GM23338 (cell line): ENCODE results near the gene LRMDA. TPM values are rescaled to one million over a fixed set of nuclear protein-coding genes. Genes with fewer than 3 reads are reported as not detected.

Experiments used
- ATAC-seq: fragments of 200-7000 bp; cut with Tn5 transposase; 3 replicates; pipeline ENCODE4 v1.9.1; 2020
- DNase-seq: peaks from one replicate; pipeline ENCODE4 v3.0.0-alpha.2; 2015; ENCODE audit warnings: low spot score
- H2AFZ ChIP-seq: fragments of 200-600 bp; sonication (generic); 2 replicates; pipeline ENCODE4 v1.8.0; 2016; ENCODE audit warnings: antibody characterized with exemption, mild to moderate bottlenecking, moderate library complexity
- H3F3A ChIP-seq: fragments of 200-600 bp; sonication (generic); replicated peaks from 2 replicates; pipeline ENCODE4 v1.8.0; 2017; ENCODE audit warnings: antibody characterized with exemption, mixed run types, low read depth
- H3K27ac ChIP-seq: fragments of 200-600 bp; sonication (generic); 2 replicates; pipeline ENCODE4 v1.6.1; 2016; ENCODE audit warnings: low read depth
- H3K27me3 ChIP-seq: fragments of 200-600 bp; sonication (generic); 2 replicates; pipeline ENCODE4 v1.8.0; 2016; ENCODE audit warnings: mild to moderate bottlenecking, mixed run types, moderate library complexity; ENCODE audit not compliant: insufficient read depth
- H3K36me3 ChIP-seq: fragments of 200-600 bp; sonication (generic); 2 replicates; pipeline ENCODE4 v1.8.0; 2016; ENCODE audit warnings: mild to moderate bottlenecking; ENCODE audit not compliant: insufficient read depth
- H3K4me1 ChIP-seq: fragments of 200-600 bp; sonication (generic); 2 replicates; pipeline ENCODE4 v1.8.0; 2016; ENCODE audit warnings: mild to moderate bottlenecking, moderate library complexity; ENCODE audit not compliant: insufficient read depth
- H3K4me2 ChIP-seq: fragments of 200-600 bp; sonication (generic); 2 replicates; pipeline ENCODE4 v1.7.1; 2017; ENCODE audit warnings: mixed run types
- H3K4me3 ChIP-seq: fragments of 200-600 bp; sonication (generic); 2 replicates; pipeline ENCODE4 v1.6.1; 2016; ENCODE audit warnings: mixed run types
- H3K79me2 ChIP-seq: fragments of 200-600 bp; sonication (generic); replicated peaks from 2 replicates; pipeline ENCODE4 v1.8.0; 2017; ENCODE audit warnings: mild to moderate bottlenecking; ENCODE audit not compliant: insufficient read depth
- H3K9me2 ChIP-seq: fragments of 200-600 bp; sonication (generic); 2 replicates; pipeline ENCODE4 v1.8.0; 2017; ENCODE audit not compliant: insufficient read depth
- H4K20me1 ChIP-seq: fragments of 200-600 bp; sonication (generic); replicated peaks from 2 replicates; pipeline ENCODE4 v1.8.0; 2017; ENCODE audit warnings: mild to moderate bottlenecking; ENCODE audit not compliant: insufficient read depth
- H3K27ac Mint-ChIP-seq: 2 replicates; pipeline ENCODE4 v1.8.0; 2020; ENCODE audit warnings: inconsistent platforms, mild to moderate bottlenecking, moderate library complexity, mixed read lengths
- H3K27me3 Mint-ChIP-seq: 3 replicates; pipeline ENCODE4 v1.8.0; 2022; ENCODE audit warnings: low read depth, mild to moderate bottlenecking, moderate library complexity, mixed read lengths, inconsistent platforms; ENCODE audit not compliant: insufficient read depth, poor library complexity
- H3K36me3 Mint-ChIP-seq: 3 replicates; pipeline ENCODE4 v1.8.0; 2021; ENCODE audit warnings: low read depth, mild to moderate bottlenecking, inconsistent platforms, moderate library complexity, mixed read lengths
- H3K4me1 Mint-ChIP-seq: 3 replicates; pipeline ENCODE4 v1.8.0; 2020; ENCODE audit warnings: mild to moderate bottlenecking, inconsistent platforms, mixed read lengths
- H3K4me3 Mint-ChIP-seq: 3 replicates; pipeline ENCODE4 v1.8.0; 2021; ENCODE audit warnings: moderate library complexity, mild to moderate bottlenecking, inconsistent platforms, mixed read lengths
- H3K9me3 Mint-ChIP-seq: 3 replicates; pipeline ENCODE4 v1.8.0; 2020; ENCODE audit warnings: moderate library complexity, mild to moderate bottlenecking, inconsistent platforms, mixed read lengths
- CREB1 ChIP-seq: fragments of 250-450 bp; sonication (Bioruptor Pico); IDR thresholded peaks from 2 replicates; pipeline ENCODE4 v1.5.0; 2020; ENCODE audit warnings: low read depth, mild to moderate bottlenecking, moderate library complexity
- EZH2 ChIP-seq: fragments of 200-600 bp; sonication (generic); IDR thresholded peaks from one replicate; pipeline ENCODE4 v1.8.0; 2017; ENCODE audit warnings: antibody characterized with exemption, mild to moderate bottlenecking, low read depth; ENCODE audit not compliant: unreplicated experiment
- EZH2phosphoT487 ChIP-seq: fragments of 200-600 bp; sonication (generic); IDR thresholded peaks from one replicate; pipeline ENCODE4 v1.8.1; 2018; ENCODE audit warnings: antibody characterized with exemption; ENCODE audit not compliant: unreplicated experiment
- JUNB ChIP-seq: IDR thresholded peaks from one replicate; pipeline ENCODE4 v1.6.1; 2016; ENCODE audit warnings: antibody characterized with exemption; ENCODE audit not compliant: unreplicated experiment
- POLR2AphosphoS5 ChIP-seq: IDR thresholded peaks from 2 replicates; pipeline ENCODE4 v1.6.1; 2016; ENCODE audit warnings: antibody characterized with exemption, low read depth
- STAT1 ChIP-seq: IDR thresholded peaks from one replicate; pipeline ENCODE4 v1.6.1; 2016; ENCODE audit warnings: antibody characterized with exemption; ENCODE audit not compliant: unreplicated experiment
- polyA plus RNA-seq: library from polyadenylated mRNA; unstranded; fragments of >200 nt; fragmentation: Nextera tagmentation; extraction: Ambion mirVana; gene quantifications from 2 replicates; pipeline ENCODE4 v1.2.1, GENCODE V29; 2016
- total RNA-seq: library from RNA; depleted of rRNA; stranded (reverse); fragments of >200 nt; shearing (Covaris generic); gene quantifications from 2 replicates; pipeline ENCODE4 v1.2.3, GENCODE V29; 2014
- TF ChIP-seq, protein P1 (sequence below): fragments of 250-450 bp; sonication (Bioruptor Pico); IDR thresholded peaks from 2 replicates; pipeline ENCODE4 v1.5.0; 2020; ENCODE audit warnings: mild to moderate bottlenecking, moderate library complexity
- TF ChIP-seq, protein P2 (sequence below): IDR thresholded peaks from 2 replicates; pipeline ENCODE4 v1.6.1; 2016; ENCODE audit warnings: antibody characterized with exemption

Gene LRMDA
- total and polyA plus RNA-seq, 2 experiments from 2014 or later, result 0.90 to 1.8 TPM

DNA sequence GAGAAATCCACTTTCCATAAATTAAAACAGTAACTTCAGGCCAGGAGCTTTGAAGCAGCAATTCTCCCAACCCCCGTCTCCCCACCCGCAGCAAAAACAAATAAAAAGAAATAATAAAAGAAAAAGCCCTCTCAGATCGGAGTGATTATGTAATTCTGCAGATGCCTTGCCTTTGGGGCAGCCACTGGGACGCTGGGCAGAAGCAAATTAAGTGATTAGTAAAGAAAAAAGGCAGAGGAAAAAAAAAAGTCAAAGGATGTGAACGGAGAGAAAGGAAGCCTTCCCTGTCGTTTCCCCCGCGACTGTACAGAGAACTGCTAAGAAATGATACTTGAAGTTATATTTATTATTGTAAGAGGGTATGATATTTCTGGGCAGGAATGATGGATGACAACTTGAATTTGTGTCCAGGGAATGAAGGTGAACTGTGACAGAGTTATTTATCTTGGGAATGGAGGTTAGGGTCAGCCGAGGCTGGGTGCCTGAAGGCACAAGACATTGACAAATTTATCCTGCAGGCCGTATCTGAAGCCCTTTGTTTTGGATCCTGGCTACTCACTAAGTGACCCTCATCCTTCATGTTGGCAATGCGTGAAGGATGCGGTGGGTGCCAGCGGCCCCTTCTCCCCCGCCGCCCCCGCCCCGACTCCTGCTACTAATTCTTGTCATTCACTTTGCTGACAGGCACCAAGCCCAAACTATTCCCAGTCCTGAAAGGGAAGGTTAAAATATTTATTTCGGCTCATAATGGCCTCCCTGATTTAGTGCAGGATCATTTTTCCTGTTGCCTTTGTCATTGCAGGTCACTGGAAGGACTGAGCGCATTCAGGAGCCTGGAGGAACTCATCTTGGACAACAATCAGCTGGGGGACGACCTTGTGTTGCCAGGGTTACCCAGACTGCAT, 604.0 kb downstream of the LRMDA start:
- H2AFZ ChIP-seq, result 0 out of 2 replicates have a peak overlapping the region, but pooled peaks have one; percentile 43
- TF ChIP-seq EZH2 (no peak), CREB1 (CRISPR knock-in tag) (no peak), EZH2phosphoT487 (no peak), POLR2AphosphoS5 (no peak), STAT1 (no peak), JUNB (no peak)
- TF ChIP-seq, protein P1, sequence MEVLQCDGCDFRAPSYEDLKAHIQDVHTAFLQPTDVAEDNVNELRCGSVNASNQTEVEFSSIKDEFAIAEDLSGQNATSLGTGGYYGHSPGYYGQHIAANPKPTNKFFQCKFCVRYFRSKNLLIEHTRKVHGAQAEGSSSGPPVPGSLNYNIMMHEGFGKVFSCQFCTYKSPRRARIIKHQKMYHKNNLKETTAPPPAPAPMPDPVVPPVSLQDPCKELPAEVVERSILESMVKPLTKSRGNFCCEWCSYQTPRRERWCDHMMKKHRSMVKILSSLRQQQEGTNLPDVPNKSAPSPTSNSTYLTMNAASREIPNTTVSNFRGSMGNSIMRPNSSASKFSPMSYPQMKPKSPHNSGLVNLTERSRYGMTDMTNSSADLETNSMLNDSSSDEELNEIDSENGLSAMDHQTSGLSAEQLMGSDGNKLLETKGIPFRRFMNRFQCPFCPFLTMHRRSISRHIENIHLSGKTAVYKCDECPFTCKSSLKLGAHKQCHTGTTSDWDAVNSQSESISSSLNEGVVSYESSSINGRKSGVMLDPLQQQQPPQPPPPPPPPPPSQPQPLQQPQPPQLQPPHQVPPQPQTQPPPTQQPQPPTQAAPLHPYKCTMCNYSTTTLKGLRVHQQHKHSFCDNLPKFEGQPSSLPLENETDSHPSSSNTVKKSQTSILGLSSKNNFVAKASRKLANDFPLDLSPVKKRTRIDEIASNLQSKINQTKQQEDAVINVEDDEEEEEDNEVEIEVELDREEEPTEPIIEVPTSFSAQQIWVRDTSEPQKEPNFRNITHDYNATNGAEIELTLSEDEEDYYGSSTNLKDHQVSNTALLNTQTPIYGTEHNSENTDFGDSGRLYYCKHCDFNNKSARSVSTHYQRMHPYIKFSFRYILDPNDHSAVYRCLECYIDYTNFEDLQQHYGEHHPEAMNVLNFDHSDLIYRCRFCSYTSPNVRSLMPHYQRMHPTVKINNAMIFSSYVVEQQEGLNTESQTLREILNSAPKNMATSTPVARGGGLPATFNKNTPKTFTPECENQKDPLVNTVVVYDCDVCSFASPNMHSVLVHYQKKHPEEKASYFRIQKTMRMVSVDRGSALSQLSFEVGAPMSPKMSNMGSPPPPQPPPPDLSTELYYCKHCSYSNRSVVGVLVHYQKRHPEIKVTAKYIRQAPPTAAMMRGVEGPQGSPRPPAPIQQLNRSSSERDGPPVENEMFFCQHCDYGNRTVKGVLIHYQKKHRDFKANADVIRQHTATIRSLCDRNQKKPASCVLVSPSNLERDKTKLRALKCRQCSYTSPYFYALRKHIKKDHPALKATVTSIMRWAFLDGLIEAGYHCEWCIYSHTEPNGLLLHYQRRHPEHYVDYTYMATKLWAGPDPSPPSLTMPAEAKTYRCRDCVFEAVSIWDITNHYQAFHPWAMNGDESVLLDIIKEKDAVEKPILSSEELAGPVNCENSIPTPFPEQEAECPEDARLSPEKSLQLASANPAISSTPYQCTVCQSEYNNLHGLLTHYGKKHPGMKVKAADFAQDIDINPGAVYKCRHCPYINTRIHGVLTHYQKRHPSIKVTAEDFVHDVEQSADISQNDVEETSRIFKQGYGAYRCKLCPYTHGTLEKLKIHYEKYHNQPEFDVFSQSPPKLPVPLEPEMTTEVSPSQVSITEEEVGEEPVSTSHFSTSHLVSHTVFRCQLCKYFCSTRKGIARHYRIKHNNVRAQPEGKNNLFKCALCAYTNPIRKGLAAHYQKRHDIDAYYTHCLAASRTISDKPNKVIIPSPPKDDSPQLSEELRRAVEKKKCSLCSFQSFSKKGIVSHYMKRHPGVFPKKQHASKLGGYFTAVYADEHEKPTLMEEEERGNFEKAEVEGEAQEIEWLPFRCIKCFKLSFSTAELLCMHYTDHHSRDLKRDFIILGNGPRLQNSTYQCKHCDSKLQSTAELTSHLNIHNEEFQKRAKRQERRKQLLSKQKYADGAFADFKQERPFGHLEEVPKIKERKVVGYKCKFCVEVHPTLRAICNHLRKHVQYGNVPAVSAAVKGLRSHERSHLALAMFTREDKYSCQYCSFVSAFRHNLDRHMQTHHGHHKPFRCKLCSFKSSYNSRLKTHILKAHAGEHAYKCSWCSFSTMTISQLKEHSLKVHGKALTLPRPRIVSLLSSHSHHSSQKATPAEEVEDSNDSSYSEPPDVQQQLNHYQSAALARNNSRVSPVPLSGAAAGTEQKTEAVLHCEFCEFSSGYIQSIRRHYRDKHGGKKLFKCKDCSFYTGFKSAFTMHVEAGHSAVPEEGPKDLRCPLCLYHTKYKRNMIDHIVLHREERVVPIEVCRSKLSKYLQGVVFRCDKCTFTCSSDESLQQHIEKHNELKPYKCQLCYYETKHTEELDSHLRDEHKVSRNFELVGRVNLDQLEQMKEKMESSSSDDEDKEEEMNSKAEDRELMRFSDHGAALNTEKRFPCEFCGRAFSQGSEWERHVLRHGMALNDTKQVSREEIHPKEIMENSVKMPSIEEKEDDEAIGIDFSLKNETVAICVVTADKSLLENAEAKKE (CRISPR knock-in tag), result no peak
- TF ChIP-seq, protein P2, sequence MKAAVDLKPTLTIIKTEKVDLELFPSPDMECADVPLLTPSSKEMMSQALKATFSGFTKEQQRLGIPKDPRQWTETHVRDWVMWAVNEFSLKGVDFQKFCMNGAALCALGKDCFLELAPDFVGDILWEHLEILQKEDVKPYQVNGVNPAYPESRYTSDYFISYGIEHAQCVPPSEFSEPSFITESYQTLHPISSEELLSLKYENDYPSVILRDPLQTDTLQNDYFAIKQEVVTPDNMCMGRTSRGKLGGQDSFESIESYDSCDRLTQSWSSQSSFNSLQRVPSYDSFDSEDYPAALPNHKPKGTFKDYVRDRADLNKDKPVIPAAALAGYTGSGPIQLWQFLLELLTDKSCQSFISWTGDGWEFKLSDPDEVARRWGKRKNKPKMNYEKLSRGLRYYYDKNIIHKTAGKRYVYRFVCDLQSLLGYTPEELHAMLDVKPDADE, result no peak
- no peaks in the 10 kb centered on the region for H3K79me2 ChIP-seq
- DNase-seq, result peak; percentile 24
- peaks cover 4% of the 10 kb centered on the region for H3K4me1 ChIP-seq
- peaks cover under 1% of the 10 kb centered on the region for H3K27me3 Mint-ChIP-seq
- H3F3A ChIP-seq, result no peaks in the 10 kb centered on the region
- ATAC-seq, result peak; percentile 52
- no peaks in the 10 kb centered on the region for H3K36me3 ChIP-seq
- H3K36me3 Mint-ChIP-seq, result peaks cover 15% of the 10 kb centered on the region
- H3K27ac Mint-ChIP-seq, result no peak overlapping the region
- H3K9me3 Mint-ChIP-seq, result peaks cover 18% of the 10 kb centered on the region
- H3K4me3 ChIP-seq, result no peak overlapping the region
- H3K27me3 ChIP-seq, result no peaks in the 10 kb centered on the region
- no peak overlapping the region for H3K27ac ChIP-seq
- H4K20me1 ChIP-seq, result no peaks in the 10 kb centered on the region
- no peak overlapping the region for H3K4me3 Mint-ChIP-seq
- no peaks in the 10 kb centered on the region for H3K9me2 ChIP-seq
- H3K4me2 ChIP-seq, result no peak overlapping the region
- peaks cover 28% of the 10 kb centered on the region for H3K4me1 Mint-ChIP-seq
